Peyer's patch (tissue), 4 donors: ENCODE measurements around the gene RNH1. TPM values are rescaled to one million over a fixed set of nuclear protein-coding genes. Genes with fewer than 3 reads are reported as not detected.

Experiments used
- DNase-seq, 3 donors: peaks; one replicate each; pipeline ENCODE4 v3.0.0-alpha.2; 2017 to 2019
- H3K27ac ChIP-seq, 4 donors: fragments of 200-600 bp; sonication (generic); one replicate each; pipeline ENCODE4 v1.5.1; 2016 to 2019
- H3K27me3 ChIP-seq, 2 donors: fragments of 200-600 bp; sonication (generic); one replicate each; pipeline ENCODE4 v1.5.1; 2019
- H3K36me3 ChIP-seq, 3 donors: fragments of 200-600 bp; sonication (generic); one replicate each; pipeline ENCODE4 v1.5.1; 2016 to 2019
- H3K4me1 ChIP-seq, 4 donors: fragments of 200-600 bp; sonication (generic); one replicate each; pipeline ENCODE4 v1.5.1; 2016 to 2019
- H3K4me3 ChIP-seq, 4 donors: fragments of 200-600 bp; sonication (generic); 1 replicate in 3 of 4; 2 replicates in 1 of 4; pipeline ENCODE4 v1.5.1; 2016 to 2019; ENCODE audit warnings: mild to moderate bottlenecking in 1 of 4
- H3K9me3 ChIP-seq, 4 donors: fragments of 200-600 bp; sonication (generic); one replicate each; pipeline ENCODE4 v1.5.1; 2016 to 2019; ENCODE audit warnings: mild to moderate bottlenecking in 1 of 4
- CTCF ChIP-seq, 6 experiments: fragments of 450-650 bp in 4 of 6; fragments of 200-600 bp in 2 of 6; sonication (generic) in 1 of 6; IDR thresholded peaks; one replicate each; pipeline ENCODE4 v1.5.1; 2017 to 2019; ENCODE audit warnings: antibody characterized with exemption in 6 of 6, mild to moderate bottlenecking in 3 of 6, moderate library complexity in 1 of 6
- POLR2A ChIP-seq, 2 donors: fragments of 450-650 bp; IDR thresholded peaks; one replicate each; pipeline ENCODE4 v1.5.1; 2017; ENCODE audit warnings: antibody characterized with exemption in 2 of 2, mild to moderate bottlenecking in 2 of 2, moderate library complexity in 2 of 2
- total RNA-seq, 4 donors: library from RNA; depleted of rRNA; stranded (reverse); fragments of >200 nt; gene quantifications; one replicate each; pipeline ENCODE4 v1.1.0, GENCODE V29; 2016

Gene RNH1
- total RNA-seq, 4 donors from 2014 or later: 130 to 157 (median 137) TPM

- no peaks in the 10 kb centered on the region for H3K9me3 ChIP-seq
- H3K4me3 ChIP-seq: no peak overlapping the region
- H3K36me3 ChIP-seq: peaks cover 0 to 15% (median 0%) of the 10 kb centered on the region in 3 donors
- H3K27me3 ChIP-seq: no peaks in the 10 kb centered on the region
- no peak for DNase-seq
- no peak for TF ChIP-seq CTCF (IDR thresholded peaks at IDR 0.05)
- TF ChIP-seq POLR2A (IDR thresholded peaks at IDR 0.05): no peak
- peaks cover 0 to 32% (median 14%) of the 10 kb centered on the region in 4 donors for H3K4me1 ChIP-seq
- no peak overlapping the region for H3K27ac ChIP-seq
These were observed 54.8 kb downstream of the RNH1 start for GRCh38 chr11:452203-452744.

GRCh38 chr11:451738-452137 is 55.3 kb downstream of the RNH1 start:
- TF ChIP-seq POLR2A (IDR thresholded peaks at IDR 0.05): no peak
- TF ChIP-seq CTCF (IDR thresholded peaks at IDR 0.05): no peak
- Histone ChIP-seq H3K27me3 (no peaks in the 10 kb centered on the region), H3K4me3 (peak overlapping the region in 1 of 4 donors; percentile 99), H3K36me3 (peaks cover 0 to 15% (median 0%) of the 10 kb centered on the region in 3 donors), H3K9me3 (no peaks in the 10 kb centered on the region), H3K27ac (peak overlapping the region in 1 of 4 donors; percentile 95), H3K4me1 (peaks cover 0 to 32% (median 12%) of the 10 kb centered on the region in 4 donors)
- no peak for DNase-seq

GRCh38 chr11:450809-451451 is 56.1 kb downstream of the RNH1 start:
- no peaks in the 10 kb centered on the region for H3K27me3 ChIP-seq
- no peaks in the 10 kb centered on the region for H3K9me3 ChIP-seq
- H3K36me3 ChIP-seq: peaks cover 0 to 15% (median 0%) of the 10 kb centered on the region in 3 donors
- peak; percentile 86 to 93 (median 86) for DNase-seq
- peaks cover 0 to 32% (median 10%) of the 10 kb centered on the region in 4 donors for H3K4me1 ChIP-seq
- peak overlapping the region; percentile 76 to 97 (median 92) for H3K27ac ChIP-seq
- no peak for TF ChIP-seq POLR2A (IDR thresholded peaks at IDR 0.05)
- peak in 4 of 6 experiments; percentile 36 to 72 (median 48) for TF ChIP-seq CTCF (IDR thresholded peaks at IDR 0.05)
- peak overlapping the region; percentile 80 to 99 (median 93) for H3K4me3 ChIP-seq

GRCh38 chr11:449889-450808 is 56.9 kb downstream of the RNH1 start, which contains the start of gene PTDSS2:
PTDSS2 (plus strand) TSS chr11:450279; CDS start chr11:450456, 177 bp downstream.
- H3K4me3 ChIP-seq: peak within 1 kb of the TSS; percentile 80 to 99 (median 93)
- no peaks in the 10 kb centered on the region for H3K9me3 ChIP-seq
- peaks cover 0 to 34% (median 10%) of the 10 kb centered on the region in 4 donors for H3K4me1 ChIP-seq
- TF ChIP-seq POLR2A (IDR thresholded peaks at IDR 0.05) (peak; percentile 44 to 58), CTCF (IDR thresholded peaks at IDR 0.05) (peak in 1 of 6 experiments; percentile 27)
- peaks cover 0 to 15% (median 0%) of the 10 kb centered on the region in 3 donors for H3K36me3 ChIP-seq
- DNase-seq: peak; percentile 96 to 98 (median 97)
- no peaks in the 10 kb centered on the region for H3K27me3 ChIP-seq
- H3K27ac ChIP-seq: peak within 1 kb of the TSS; percentile 90 to 97 (median 93)
